NCI-H510A treated with DMSO at 0.1 percent for 48 hours (cell line): Measurements from ENCODE around the gene IFITM10.

Source experiments
- DNase-seq: peaks from one replicate; lab custom pipeline; 2025; lab: John Stamatoyannopoulos, UW

Gene IFITM10

DNA sequence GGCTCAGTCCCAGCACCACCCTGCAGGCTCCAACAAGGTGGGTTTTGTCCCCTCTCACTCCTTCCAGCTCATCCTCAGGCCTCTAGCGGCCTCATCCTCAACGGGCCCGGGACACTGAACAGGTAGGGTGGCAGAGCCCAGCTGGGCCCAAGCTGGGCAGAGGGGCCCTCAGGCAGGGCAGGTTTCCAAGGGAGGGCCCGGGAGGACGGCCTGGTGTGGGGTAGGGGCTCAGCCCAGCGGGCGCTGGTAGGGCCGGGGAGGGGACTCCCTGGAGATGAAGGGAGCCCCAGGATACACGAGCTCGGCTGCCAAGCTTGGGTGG lies 2.5 kb upstream of the IFITM10 start:
- no peak for DNase-seq

DNA sequence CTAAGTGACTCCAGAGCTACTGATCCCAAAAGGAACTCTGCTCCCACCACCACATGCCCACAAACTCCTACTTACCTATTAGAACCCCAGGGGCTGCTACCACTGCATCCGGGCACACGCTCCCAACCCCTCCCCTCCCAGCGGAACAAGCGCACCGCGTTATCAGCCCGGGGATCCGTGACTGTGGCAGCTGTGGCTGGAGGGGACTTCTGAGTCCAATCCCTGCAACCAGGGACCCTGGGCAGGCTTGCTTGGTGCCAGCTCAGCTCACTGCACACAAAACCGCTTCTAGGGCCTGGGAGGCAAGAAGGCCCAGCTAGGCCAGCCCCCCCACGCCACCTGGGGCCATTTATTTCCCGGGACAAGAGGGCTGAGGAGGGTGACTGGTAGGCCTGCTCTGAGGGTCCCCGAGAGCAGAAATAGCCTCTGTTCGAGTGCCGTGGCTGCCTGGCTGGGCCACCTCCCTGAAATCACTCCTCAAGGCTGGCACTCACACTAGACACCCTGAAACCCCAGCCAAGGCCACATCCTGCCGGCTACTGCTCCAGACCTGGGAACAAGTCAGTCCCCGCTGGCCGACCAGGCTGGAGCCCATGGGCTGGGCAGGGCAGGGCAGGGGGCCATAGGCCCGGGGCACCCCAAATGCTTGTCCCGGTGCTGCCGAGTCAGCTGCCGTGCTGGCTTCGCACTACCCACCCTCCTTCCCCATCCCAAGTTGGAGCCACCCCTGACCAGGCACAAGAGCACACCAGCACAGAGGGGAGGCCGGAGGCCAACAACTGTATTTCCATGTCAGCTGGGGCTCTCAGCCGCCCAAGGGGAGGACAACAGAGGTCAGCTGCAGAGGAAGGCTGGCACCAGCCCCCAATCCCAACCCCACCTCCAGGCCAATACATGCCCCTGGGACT lies 1.9 kb upstream of the IFITM10 start:
- no peak for DNase-seq

DNA sequence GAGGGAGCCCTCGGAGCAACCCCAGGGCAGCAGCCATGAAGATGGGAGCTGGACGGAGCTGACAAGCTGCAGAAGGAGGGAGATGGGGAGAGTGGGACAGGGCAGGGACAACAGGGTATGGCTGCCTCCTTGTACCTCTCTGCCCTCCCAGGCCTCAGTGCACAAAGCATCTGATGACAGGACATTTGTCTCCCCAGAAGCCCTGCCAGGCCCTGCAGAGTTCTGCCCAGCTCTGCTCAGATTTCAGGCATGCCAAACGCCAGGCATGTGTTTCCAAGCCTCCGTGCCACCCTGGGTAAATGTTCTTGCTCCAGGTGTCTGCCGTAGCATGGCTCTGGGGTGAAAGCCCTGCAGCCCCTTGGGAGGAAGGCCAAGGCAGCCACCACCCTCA lies 1.1 kb upstream of the IFITM10 start:
- no peak for DNase-seq

DNA sequence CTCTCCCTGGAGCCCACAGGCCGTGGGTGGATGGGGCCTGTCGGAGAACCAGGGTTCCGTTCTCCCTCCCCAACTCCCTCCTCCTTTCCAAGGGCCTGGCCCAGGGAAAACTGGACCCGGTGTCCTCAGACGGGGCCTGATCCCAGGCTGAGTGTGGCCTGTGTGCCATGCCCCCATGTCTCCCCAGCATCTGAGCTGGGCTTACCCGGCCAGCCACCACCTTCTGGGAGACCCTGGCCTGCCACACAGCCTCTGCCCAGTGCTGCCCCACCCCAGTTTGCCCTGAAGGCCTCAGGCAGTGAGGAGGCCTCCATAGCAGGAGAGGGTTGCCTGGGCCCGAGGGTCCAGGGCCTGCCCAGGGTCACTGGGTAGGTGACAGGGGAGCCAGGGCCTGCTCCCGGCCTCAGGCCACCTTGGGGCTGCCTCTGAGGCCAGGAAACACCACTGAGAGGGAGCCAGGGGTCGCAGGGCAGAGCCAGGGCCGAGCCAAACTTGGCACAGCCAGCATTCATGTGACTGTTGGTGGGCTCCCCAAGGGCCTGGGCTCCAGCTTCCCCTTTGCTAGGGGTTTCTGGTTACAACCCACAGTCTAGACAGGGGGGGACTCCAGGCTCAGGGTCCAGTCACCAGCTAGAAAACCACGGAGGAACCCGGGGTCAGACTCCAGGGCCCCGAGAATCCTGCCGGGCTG lies 590 bp upstream of the IFITM10 start:
- DNase-seq, result no peak

DNA sequence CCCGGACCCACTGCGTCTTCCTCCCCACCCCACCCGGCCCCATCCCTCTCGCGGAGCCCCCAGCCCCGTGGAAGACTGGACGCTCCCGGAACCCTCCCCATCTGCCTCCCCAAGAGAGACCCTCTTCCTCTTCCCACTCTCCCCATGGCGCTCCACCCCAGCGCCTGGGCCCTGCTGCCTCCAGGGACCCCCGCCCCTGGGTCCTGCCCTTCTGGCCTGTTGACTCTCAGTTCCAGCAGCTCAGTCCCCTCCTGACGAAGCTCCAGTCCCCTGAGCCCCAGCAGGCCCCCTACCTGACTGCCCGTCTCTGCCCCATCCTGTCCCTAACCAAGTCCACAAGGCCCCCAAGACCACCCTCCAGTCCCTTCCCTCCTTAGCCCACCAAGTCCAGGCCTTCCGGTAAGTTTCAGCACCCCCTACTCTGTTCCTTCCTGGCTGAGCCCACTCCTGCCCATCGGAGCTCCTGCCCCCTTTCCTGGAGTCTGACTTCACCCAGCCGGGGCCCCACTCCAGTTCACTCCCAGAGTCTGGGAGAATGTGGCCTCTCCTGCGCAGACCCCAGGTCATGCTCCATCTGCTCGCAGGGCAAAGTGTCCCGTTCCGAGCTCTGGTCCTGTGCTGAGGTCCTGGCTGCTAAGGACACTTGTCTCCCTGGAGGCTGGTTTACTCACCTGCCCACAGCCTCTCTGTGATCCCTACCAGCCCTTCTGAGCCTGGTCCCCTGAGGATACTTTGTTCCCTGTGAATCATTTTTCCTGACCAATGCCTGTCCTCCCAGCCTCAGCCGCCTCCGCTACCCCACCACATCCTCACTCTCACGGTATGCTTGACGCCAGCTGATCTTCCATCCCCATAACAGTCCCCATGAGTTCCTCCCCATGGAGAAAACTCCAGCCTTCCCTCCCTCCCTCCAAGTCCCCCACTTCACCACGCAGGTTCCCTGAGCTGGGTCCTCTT lies 722 bp downstream of the IFITM10 start:
- no peak for DNase-seq

DNA sequence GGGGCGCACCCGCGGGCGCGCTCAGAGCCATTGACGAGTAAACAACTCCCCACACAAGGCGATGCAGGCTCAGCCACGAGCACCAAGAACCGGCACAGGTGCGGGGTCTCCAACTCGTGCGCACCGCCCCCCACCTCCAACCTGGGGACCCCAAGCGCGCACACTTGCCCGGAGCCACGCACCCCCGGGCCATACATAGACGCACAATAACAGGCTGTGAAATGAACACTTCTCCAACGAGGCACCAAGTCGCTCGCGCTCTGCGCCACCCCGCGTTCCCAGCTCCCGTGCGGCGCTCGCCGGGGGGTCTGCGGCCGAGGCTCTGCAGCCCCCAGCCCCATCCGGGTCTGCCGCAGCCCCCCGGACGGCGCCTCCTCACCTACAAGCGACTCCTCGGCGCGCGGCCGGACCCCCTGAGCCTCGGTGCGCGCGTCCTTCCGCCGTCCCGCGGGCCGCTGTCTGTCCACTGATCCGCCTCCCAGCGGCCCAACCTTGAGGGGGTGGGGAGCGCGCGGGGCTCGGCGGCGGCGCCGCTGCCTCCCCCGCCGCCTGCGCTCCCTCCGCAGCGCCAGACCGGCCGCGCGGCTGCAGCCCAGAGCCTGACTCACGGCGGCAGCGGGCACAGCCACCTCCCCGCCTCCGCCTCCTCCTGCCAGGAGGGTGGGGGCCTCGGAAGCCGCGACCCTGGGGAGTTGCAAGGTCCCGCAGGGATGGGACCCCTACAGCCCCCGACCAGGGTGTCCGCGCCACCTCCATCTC lies 1.6 kb downstream of the IFITM10 start:
- no peak for DNase-seq

DNA sequence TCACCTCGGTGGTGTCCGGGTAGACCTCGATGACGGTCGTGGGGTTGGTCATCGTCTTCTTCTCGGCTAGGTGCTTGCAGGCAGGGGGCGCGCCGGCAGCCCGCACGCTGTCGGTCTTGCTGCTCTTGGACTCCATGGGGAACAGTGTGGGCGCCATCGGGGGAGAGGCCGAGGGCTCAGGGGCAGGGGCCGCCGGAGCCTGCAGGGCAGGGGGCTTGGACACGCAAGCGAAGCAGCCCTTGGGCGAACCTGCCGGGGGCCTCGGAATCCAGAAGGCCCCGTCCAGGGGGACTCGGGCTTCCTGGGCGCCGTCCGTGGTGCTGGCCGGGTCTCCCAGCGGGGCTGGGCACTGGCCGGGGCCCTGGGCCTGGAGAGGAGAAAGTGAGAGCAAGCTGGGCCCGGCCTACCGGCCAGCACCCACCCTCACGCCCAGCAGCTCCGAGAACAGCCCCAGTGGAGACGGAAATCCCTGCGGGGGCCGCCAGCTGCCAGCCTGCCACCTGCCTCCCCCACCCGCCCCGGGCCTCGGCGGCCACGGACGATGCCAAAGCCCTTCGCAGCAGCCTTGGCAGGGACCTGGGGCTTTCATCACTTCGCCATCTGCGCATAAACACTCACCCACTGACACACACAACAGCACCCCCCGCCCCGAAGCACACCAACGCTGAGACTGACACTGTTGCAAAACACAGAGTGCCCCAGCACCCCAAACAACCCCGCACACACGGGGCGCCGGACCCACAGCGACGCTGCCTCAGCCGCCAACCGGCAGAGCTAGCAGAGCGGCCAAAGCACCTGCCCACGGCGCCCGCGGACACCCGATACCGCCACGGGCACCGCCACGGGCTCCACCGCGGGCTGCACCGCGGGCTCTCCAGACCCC lies 2.4 kb downstream of the IFITM10 start:
- DNase-seq, result no peak

DNA sequence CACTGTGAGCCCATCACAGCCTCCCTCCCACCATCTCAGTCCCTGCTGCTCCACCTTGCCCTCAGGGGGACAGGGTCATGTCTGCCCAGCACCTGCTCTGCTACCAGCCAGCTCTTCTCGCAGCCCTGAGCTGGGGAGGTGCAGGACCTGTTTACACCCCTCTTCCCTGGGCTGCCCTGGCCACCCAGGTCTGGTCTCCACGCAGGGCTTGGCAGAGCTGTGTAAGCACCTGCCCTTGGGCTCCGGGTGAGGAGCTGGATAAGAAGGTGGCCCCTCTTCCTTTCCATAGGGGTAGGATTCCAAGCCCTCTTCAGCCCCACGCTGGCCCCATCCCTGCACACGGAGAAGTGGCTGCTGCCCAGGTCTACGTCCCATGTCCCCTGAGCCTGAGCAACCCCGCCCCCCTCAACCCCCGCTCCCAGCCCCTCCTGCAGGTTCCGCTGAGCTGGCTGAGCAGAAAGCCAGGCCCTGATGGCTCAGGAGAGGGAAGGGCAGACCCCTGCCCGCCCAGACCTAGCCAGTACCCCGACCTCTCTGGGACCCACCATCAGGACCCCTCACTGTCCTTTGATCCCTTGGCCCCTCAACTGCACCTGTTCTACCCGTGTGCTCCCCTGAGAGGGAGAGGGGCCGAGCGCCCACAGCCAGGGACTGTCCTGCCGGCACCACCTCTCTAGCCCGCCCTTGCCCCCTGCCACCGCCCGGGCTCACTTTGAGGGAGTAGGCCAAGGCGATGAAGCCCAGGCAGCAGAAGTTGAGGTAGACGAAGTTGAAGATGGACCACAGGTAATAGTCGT lies 3.2 kb downstream of the IFITM10 start:
- DNase-seq, result no peak

DNA sequence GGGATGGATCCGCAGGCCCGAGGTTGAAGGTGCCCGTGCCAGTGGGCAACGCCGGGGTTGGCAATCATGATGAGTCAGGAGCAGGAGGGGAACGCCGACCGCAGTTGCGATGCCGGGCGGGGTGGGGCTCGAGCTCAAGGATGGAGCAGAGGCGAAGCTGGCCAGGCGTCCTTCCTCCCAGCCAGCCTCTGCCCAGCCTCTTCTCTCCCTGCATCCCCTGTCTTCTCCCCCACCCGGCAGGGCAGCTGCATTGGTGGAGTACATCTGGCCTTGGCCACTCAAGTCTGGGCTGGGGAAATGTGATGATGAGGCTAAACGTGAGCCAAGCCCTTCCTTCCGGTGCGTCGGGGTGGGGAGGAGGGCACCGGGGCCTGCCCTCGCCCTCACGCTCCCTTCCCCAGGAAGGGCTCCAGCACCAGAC lies 3.9 kb downstream of the IFITM10 start:
- DNase-seq, result no peak

DNA sequence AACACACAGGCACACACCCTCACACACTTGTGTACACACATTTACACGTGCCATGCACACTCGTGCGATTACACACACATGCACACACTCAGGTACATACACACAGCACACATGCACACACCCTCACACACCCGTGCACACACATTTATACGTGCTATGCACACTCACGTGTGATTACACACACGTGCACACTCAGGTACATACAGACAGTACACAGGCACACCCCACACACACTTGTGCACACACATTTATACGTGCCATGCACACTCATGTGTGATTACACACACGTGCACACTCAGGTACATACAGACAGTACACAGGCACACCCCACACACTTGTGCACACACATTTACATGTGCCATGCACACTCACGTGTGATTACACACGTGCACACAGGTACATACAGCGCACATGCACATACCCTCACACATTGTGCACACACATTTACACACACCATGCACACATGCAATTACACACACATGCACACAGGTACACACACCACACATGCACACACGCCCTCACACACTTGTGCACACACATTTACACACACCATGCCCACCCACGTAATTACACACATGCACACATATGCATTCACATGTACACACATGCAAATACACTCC lies 4.6 kb downstream of the IFITM10 start:
- DNase-seq, result no peak

DNA sequence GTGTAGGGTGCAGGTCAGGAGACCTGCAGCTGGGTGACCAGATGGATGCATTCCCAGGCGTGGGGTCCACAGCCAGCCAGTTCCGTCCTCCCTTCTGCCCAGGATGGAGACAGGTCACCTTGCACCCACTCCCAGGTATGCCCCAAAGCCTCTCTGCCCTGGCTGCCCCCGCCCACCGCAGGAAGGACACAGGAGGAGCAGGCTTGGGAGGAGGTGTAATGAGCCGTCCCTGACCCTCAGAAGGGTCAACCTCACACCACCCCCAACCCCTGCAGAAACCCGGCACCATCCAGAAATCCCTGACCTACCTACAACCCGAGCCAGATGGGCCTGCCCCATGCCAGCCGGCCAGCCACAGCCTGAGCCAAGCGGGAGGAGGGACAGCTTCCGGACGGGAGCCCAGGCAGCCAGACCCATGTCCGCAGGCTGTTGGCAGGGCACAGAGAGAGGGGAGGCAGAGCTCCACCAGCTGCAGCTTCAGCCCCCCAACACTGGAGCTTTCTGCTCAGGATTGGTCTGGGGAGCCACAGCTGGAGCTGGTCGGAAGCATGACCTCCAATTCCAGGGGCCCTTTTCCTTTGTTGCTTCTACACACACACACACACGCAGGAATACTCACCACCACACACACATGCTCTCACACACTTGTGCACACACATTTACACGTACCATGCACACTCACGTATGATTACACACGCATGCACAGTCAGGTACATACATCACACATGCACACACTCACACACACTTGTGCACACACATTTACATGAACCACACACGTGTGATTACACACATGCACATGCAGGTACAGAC lies 5.3 kb downstream of the IFITM10 start:
- no peak for DNase-seq

DNA sequence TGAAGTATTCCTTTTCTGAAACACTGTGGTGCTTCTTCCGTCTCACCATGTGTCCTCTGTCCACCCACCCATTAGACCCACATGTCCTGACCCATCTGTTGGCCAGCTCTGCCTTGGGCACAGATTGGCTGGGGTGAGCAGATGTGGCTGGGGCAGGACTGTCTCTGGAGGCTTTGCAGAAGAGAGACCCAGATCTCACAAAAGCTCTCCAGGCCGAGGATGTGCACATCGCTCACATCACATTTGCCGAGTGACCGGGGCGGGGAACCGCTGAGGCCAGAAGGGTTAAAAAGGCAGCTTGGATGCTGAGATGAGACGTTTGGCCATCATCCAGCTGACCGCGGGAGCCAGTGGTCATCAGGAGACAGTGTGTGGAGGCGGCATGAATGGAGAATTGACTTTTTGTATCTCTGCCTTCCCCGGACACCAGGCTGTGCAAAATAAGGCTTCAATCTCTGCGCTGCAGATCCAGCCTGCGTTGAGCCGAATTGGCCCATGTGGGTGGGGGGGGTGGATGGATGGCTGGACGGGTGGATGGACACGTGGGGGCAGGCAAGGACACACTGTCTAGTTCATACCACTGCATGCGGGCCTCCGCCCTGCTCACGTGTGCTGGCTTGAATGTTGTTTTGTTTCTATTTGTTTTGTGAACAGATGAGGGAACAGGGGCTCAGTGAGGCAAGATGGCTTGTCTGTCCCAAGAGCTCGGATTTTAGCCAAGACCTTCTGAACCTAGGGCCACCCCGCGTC lies 6.1 kb downstream of the IFITM10 start:
- no peak for DNase-seq

DNA sequence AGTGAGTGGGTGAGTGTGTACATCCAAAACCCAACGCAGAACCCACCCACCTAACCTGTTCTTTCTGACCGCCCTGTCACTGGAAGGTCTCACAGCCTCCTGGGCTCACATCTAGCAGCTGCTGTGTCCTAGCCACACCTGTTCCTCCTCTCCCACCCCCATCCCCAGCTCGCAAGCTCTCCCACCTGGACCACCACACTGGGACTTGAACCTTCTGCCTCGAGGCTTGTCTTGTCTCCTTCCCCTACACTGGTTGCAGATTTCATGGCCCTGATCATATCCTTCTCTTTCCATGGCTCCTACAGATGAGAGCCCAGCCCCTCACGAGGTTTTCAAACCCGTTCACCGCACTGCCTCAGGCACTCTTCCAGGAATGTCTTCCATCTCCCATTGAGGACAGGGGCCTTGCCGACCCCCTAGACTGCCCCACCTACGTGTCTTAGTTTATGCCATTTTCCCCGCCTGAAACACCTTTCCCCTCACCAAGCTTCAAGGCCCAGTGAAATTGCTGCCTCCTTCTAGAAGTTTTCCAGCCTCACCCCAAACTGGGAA lies 6.7 kb downstream of the IFITM10 start:
- DNase-seq, result no peak

DNA sequence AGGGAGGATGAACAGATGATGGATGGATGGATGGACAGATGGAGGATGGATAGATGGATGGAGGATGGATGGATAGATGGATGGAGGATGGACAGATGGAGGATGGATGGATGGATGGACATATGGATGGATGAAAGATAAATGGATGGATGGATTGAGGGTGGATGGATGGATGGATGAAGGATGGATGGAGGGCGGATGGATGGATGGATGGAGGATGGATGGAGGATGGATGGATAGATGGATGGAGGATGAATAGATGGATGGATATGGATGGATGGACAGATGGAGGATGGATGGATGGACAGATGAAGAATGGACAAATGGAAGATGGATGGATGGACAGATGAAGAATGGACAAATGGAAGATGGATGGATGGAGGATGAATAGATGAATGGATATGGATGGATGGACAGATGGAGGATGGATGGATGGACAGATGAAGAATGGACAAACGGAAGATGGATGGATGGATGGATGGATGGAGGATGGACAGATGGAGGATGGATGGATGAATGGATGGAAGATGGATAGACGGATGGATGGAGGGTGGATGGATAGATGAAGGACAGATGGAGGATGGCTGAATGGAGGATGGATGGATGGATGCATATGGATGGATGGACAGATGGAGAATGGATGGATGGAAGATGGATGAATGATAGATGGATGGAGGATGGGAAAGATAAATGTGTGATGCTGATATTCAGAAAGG lies 7.4 kb downstream of the IFITM10 start:
- DNase-seq, result no peak

DNA sequence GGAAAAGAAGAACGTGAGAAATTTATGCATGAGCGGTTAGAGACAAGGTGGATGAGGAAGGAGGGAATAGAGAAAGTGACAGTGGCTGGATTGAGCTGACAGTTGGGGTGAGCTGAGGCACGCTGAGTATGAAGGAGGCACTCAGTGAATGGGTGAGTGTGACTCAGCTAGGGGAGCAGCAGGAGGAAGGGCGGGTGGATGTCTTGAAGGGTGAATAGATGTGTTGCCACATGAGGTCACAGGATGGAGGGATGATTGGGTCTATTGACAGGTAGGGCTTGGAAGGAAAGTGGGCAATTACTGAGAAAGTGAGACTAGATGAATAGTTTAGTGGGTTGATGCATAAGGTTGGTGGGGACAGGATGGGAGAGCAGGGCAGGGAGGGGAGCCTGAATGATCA lies 8.0 kb downstream of the IFITM10 start:
- DNase-seq, result no peak

DNA sequence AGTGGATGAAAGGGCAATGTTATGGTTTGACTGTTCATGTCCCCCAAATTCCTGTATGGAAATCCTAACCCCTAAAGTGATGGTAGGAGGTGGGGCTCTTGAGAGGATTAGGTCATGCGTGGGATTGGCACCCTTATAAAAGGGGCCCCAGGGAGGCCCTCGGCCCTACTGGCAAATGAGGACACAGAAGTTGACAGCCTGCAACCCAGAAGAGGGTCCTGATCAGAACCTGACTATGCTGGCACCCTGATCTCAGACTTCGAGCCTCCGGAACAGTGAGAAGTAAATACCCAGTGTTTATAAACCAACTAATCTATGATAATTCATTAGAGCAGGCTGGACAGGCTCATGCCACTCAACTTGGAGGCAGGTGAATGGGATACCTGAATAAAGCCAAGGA lies 8.7 kb downstream of the IFITM10 start:
- DNase-seq, result no peak
